ENCODE data around the gene LMAN1L.

The LMAN1L gene

GRCh38 chr15:74863239-74864056 lies 50.8 kb downstream of the LMAN1L start:
- no peak for DNase-seq

- DNase-seq: no peak
Measured at GRCh38 chr15:74864296-74864695, 51.7 kb downstream of the LMAN1L start.

GRCh38 chr15:74865316-74865715 lies 52.7 kb downstream of the LMAN1L start:
- no peak for DNase-seq

GRCh38 chr15:74866090-74866489 lies 53.5 kb downstream of the LMAN1L start:
- DNase-seq: no peak

- no peak for DNase-seq
Measured at GRCh38 chr15:74867466-74868038, 54.9 kb downstream of the LMAN1L start.

GRCh38 chr15:74868059-74868458 lies 55.4 kb downstream of the LMAN1L start:
- DNase-seq: no peak

GRCh38 chr15:74869372-74869725 lies 56.7 kb downstream of the LMAN1L start:
- no peak for DNase-seq

- no peak for DNase-seq
Measured at GRCh38 chr15:74869726-74870407, 57.2 kb downstream of the LMAN1L start.

GRCh38 chr15:74870436-74871215 lies 58.0 kb downstream of the LMAN1L start:
- DNase-seq: no peak

GRCh38 chr15:74872702-74873035 lies 60.0 kb downstream of the LMAN1L start:
- no peak for DNase-seq

- peak; percentile 35 for DNase-seq
Measured at GRCh38 chr15:74873036-74873755, 60.6 kb downstream of the LMAN1L start, which contains the start of gene SCAMP2. SCAMP2 (minus strand) TSS chr15:74873365; CDS start chr15:74873255, 110 bp downstream.

- DNase-seq: no peak
Measured at GRCh38 chr15:74873756-74874424, 61.3 kb downstream of the LMAN1L start.
